HG02938 (cell line): ENCODE measurements around the gene APOBEC3G.
A peak's percentile ranks its signal among the peaks of the same experiment; 100 is the strongest.

Experiments used
- ATAC-seq: cut with Tn5 transposase; IDR thresholded peaks from one replicate; pipeline ENCODE4 v1.9.1; 2021; ENCODE audit warnings: mild to moderate bottlenecking, moderate library complexity; ENCODE audit not compliant: unreplicated experiment

Gene APOBEC3G

DNA sequence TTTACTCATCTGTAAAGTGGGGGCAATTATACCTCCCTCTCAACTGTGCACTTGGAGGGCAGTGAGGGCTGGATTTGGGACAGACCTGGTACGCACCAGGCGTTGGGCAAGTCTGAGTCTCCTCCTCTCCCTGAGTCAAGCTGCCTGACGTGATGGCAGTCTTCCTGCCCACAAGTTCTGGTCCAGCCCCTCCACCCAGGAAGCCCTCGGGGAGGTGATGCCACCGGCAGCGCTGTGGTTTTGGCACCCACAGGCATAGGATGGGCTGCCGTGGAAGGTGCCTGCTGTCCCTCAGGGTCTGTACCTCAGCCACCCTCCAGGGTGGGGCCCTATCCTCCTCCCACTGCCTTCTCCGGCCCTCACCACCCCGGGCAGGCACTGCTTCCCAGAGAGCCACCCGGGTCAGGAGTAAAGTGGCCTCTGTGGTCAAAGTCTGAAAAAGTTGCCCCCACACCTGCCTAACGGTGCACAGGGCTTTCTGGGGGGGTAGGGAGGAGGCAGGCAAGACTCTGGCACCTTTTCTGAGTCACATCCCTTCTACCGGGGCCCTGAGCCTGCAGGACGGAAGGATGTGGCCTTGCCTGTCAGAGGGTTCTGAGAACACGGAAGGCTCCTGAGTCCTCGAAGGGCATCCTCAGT lies 13.5 kb downstream of the APOBEC3G start:
- ATAC-seq, result no peak

DNA sequence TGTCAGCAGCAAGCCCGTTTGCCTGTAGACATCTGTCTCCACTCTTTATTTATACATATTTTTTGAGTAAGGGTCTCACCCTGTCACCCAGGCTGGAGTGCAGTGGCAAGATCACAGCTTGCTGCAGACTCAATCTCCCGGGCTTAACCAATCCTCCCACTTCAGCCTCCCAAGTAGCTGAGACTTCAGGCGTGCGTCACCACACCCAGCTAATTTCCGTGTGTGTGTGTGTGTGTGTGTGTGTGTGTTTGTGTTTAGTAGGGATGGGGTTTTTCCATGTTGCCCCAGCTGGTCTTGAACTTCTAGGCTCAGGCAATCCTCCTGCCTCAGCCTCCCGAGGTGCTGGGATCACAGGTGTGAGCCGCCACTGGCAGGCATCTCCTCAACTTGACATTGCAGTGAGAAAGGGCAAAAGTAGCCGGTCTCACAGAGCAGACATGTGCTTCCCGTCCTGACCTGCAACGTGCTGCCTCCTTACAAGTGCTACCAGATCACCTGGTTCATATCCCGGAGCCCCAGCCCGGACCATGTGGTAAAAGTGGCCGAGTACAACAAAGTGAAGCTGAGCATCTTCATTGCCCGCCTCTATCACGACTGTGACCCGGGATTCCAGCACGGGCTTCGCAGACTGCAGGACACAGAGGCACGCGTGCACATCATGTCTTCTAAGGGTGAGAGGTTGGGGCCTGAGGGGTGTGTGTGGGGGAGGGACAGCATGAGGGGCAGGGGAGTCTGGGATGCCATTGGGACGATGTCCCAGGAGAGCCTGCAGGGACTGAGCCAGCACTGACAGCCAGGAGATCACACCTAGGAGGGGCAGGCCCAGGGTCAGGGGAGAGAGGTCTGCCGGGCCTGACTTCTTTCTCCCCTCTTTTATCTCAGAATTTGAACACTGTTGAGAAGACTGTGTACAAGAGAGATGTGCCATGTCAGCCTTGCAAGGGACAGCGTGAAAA lies 14.3 kb downstream of the APOBEC3G start:
- ATAC-seq, result no peak

DNA sequence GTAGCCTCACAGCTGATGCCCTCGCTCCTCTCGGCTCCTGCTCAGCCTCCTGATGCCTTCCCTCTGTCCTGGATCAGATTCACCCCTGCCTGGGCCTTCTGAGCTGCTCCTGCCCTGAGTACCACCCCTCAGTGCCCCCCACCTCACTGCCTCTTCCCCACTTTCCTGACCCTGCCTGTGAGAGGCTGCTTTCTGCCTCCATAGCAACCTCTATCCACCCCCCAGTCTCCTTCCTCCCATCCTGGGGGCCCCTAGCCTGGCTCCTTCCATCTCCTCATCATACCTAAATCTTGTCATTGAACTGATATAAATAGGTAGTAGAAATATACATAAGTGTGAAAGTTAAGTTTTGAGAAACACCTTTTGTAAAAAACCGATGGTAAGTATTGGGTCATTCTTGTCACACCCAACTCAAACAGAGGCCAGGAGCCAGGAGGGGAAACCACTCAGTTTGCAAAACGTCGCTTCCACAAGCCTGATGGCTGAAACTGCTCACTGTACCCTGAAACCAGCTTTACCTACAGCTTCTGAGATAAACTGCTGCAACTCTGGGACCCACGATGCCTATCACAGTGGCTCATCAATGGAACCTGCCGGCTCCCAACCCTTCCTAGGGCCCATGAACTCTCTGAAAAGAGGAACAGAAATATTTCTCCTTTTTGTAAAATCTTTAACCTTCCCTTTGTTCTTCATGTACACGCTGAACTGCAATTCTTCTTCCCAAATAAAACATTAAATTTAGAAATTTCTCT lies 15.2 kb downstream of the APOBEC3G start:
- ATAC-seq, result no peak

DNA sequence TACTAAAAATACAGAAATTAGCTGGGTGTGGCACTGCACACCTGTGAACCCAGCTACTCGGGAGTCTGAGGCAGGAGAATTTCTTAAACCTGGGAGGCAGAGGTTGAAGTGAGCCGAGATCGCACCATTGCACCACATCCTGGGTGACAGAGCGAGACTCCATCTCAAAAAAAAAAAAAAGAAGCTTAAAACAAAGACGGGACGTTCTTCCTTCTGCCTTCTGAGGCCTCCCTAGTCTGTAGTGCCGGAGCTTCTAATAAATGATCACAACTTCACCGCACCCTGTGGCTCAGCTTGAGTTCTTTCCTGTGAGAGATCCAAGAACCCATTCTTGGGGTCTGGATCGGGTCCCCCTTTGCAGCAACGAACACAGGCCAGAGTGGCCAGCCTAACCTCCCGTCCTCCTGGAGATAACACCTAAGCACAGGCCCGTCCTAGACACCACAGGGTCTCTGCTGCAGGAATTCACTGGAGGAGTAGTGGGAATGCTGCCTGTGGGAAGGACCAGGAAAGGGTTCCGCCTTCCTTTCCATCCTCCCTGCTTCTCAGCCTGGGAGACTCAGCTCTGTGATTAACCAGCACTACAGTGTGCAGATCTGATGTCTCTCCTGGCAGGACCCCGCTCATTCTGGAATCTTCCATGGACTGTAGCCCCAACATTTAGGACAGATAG lies 17.8 kb downstream of the APOBEC3G start:
- no peak for ATAC-seq

DNA sequence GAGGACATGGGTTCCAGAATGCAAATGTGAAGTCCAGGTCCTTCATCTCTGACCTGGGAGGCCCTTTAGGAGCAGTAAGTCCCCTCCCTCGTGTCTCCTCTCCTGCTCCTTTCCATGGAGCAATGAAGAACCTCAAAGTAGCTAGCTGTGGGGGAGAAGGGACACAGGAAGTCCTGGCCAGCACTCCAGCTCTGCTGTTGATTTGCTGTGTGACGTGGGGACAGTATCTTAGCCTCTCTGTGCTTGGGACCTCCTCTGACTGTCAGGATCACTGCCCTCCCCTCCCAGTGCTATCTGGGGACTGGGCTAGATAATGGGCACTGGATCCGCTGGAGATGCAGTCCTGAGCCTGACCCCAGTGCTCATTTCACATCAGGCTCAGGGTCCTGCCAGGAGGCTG lies 18.9 kb downstream of the APOBEC3G start:
- no peak for ATAC-seq

DNA sequence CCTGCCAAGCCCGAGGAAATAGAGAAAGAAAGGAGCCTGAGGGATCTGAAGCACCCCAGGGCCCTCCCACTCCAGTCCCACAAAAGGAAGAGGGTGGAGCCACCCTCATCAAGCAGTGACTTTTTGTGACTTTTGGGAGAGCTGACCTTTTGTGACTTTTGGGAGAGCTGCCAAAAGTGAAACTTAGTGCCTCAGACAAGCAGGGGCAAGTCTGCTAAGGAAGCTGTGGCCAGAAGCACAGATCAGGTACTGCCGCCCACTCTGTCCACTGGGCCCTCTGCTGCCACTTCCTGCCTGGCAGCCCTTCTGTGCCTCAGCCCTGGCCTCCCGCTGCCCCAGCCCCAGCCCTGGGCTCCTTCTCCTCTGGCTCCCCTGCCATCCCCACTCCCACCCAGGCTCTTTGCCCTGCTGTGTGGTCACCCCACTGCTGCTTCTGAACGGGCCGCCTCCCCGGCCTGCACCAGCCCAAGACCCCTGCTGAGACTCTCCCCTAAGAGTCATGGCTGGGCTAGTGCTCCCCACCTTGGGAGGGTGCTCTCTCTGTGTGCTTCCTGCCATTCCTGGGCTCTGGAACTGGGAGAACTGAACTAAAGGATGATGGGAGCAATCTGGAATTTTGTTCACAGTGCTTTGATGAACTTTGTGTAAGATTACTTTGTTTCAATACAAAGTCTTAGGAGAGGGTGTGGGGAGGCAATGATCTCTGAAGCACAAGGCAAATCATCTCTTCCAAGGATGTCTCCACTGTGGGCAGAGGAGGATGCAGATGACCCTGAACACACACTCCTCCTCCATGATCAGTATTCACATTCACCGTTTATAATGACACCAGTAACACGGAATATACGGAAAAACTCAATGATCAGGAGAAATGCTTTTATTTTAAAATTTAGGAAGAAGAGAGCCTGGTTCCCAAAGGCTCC lies 20.3 kb downstream of the APOBEC3G start, which contains the start of gene APOBEC3H:
Gene APOBEC3H, plus strand, starts transcription at position 147 of the 923 bp plus-strand sequence. CDS start 3,035 bp downstream, outside the sequence.
- no peak for ATAC-seq

DNA sequence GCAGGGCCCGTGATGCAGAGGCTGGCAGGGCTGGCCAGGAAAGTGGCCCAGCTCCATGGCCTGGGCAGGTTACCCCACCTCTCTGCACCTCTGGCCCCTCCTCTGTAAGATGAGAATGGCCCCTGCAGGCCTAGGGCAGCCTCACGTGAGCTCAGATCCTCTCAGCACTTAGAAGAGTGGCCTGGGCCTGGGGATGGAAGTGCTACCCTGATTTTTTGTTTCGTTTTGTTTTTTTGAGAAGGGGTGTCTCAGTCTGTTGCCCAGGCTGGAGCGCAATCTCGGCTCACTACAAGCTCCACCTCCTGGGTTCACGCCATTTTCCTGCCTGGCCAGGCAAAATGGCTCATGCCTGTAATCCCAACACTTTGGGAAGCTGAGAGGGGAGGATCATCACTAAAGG lies 21.0 kb downstream of the APOBEC3G start:
- no peak for ATAC-seq

DNA sequence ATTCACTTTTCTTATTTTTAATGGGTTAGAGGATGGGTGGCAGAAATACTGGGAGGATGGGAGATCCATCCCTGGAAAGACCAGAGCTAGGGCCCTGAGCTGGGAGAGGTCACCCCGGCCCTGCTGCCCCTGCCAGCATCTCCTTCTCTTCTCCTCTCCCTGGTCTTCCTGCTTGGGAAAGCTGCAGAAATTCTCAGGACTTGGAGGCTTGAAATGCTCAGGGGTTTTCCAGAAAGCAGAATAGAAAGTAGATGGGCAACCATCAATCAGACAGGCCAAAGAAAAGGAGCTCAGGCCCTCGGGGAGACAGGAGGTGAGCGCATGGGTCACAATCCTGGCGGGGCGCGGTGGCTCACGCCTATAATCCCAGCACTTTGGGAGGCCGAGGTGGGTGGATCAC lies 21.5 kb downstream of the APOBEC3G start:
- no peak for ATAC-seq

DNA sequence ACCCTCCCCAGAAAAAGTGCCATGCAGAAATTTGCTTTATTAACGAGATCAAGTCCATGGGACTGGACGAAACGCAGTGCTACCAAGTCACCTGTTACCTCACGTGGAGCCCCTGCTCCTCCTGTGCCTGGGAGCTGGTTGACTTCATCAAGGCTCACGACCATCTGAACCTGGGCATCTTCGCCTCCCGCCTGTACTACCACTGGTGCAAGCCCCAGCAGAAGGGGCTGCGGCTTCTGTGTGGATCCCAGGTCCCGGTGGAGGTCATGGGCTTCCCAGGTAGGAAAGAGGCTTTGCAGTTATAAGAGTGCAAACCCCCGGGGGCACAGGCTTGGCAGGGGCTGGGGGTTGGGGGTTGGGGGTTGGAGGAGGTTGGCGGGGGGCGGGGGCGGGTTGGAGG lies 24.2 kb downstream of the APOBEC3G start:
- no peak for ATAC-seq

DNA sequence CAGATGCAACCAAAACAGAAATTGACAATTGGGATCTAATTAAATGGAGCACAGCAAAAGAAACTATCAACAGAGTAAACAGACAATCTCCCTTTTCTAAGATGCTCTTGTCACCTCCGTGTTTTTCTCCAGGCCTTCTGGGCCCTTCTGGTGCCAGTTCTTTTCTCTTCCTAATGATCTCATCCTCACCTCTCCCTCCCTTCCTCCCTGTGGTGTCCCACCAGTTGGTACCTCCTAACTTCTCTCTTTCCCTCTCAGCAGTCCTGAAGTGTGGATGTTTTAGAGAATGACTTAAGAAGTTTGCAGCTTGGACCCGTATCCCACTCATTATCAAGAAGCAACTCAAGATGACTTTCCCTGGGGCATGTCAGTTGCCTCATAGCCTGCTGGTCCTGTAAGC lies 26.4 kb downstream of the APOBEC3G start:
- ATAC-seq, result no peak

DNA sequence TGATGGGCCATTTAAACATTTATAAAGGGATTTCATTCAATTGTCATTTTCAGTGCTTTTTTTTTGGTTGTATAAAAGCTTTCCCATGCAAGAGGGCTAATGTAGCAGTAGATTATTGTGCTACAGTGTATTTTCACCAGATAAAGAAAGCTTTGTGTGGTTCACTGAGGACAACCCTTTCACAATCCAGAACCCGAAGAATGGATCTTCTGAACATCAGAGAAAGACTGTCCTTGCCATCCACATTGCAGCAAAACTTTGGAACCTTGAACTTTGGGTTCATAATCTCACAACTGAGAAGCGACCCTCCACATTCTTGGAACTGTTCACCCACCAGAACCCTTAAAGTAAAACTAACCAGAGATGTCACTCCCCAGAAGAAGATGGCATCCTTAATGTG lies 29.3 kb downstream of the APOBEC3G start:
- no peak for ATAC-seq

DNA sequence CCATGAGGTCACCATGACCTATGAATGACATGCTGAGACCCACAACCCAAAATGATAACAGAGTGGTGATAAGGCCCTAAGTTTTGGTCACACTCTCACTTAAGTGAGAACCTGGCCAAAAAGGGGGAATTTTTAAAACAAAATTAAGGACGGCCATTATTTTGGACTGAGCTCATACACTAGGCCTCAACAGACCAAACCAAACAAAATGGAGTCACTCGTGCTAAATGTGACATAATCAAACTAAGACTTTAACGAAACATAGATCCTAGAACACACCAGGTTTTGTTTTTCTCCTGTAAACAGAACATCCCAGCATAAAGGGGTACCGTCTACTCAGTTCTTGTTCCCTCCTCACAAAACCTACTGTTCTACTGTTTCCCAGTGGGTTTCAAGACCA lies 31.4 kb downstream of the APOBEC3G start:
- no peak for ATAC-seq

DNA sequence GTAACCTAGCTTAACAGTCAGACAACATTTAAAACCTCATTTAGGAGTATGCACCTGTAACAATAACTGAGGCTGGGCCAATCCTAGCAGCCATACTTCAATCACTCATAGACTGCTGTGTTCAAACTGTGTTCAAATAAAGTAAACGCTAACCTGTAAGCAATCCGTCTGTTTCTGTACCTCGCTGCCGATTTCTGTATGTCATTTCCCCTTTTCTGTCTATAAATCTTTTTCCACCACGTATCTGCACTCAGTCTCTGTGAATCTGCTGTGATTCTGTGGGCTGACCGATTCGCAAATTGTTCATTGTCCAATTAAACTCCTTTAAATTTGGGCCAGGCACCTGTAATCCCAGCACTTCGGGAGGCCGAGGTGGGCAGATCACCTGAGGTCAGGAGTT lies 32.3 kb downstream of the APOBEC3G start:
- ATAC-seq, result no peak

DNA sequence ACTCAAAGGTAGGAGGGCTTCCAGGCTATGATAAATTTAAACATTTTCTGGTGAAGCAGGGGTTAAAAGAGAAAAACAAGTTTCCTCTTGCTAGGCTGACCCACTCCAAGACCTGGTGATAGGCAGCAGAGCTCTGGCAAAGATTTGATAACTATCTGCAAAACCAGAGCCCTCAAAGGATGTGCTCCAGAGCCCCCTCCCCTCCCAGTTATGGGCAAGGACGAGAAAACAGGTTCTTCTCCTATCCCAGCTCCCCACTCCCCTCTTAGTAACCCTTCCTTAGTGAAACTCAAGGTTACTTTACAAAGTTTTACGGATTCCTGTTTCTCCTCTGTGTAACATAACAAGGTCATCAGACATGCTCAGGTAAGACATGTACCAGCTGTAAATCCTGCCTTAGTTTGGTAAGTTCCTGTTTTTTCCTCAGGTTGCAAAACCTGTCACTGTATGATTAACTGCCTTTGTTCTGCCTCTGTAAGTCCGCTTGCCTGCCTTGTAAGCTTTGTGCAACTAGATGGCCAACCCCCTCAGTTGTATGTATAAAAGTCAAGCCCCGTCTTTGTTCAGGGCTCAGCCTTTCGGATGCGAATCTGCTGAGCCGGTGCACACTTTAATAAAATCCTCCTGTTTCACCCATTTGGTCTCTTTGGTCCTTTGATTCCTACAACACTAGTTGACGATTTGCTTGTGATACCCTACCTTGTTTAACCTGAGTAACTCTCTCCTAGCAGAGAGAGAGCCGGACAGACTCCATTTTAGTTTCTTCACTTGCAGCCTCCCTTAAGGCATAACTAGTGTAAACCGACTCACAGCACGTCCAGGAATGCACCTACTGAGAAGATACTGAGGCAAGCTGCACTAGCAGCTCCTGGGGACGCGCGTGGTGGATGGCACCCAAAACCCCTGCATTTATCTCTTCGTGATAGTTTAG lies 33.8 kb downstream of the APOBEC3G start:
- no peak for ATAC-seq

DNA sequence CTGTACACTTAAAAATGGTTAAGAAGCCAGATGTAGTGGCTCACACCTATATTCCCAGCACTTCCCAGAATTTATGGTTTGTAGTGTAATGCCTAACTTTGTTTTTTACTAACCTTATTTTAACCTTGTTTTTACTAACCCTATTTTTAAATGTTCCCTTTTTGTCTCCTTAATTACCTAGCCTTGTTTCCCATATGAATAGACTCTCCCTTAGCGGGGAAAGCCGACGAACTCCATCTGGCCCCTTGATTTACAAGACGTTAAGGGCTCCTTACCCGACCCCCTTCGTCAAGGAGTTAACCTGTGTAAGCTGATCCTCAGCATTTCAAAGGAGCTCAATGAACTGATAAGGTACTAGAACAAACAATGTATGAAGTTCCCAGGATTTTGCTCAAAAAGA lies 37.0 kb downstream of the APOBEC3G start:
- no peak for ATAC-seq

DNA sequence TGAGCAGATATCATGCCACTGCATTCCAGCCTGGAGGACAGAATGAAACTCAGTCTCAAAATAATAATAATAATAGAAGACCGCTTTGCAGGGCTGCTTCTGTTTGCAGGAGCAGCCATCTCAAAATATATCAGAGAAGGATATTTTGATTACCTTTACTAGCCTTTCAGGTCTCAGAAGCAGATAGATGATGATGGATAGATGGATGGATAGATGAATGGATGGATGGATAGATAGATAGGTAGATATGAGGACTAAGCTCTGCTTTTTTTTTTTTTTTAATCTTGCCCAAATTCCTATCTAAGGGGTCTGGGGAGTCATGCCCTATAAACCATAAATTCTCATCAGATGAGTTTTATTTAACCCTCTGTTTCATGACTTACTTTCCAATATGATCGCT lies 38.5 kb downstream of the APOBEC3G start:
- no peak for ATAC-seq

DNA sequence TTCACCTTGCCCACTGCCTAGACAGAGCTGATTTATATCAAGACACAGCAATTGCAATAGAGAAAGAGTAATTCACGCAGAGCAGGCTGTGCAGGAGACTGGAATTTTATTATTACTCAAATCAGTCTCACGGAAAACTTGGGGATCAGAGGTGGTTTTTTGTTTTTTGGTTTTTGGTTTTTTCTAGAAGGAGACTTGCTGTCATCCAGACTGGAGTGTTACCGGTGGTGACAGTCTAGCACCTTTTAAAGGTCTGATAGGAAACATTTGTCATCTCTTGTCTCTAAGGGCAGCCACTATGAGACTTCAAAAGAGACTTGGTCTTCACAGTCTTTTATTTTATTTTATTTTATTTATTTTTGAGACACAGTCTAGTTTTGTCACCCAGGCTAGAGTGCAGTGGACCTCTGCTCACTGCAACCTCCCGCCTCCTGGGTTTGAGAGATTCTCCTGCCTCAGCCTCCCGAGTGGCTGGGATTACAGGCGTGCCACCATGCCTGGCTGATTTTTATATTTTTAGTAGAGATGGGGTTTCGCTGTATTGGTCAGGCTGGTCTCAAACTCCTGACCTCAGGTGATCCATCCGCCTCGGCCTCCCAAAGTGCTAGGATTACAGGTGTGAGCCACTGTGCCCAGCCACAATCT lies 39.0 kb downstream of the APOBEC3G start:
- no peak for ATAC-seq

DNA sequence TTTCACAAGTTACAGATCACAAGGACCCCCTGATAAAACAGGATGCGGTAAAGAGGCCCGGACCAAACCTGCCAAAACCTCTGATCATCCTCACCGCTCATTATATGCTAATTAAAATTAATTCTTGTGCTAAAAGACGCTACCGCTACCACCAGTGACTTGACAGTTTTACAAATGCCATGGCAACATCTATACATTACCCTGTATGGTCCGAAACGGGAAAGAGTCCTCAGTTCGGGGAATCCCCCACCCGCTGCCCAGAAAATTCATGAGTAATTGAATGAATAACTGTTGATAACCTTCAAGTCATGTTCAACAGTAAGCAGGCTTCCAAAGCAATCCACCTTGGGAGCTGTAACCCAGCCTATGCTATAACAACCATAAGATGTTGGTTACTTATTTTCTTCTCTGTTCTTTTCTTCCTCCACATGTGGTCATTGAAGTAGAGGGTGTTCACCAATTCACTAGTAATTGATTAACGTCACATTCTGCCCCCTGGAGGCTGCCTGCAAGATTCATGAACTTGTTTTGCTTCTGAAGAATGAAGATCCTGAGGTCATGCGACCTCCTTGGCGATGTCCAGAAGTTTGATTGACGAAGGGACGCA lies 40.6 kb downstream of the APOBEC3G start:
- peak; percentile 53 for ATAC-seq
